ENCODE data around the gene ROPN1L. TPM values are rescaled to one million over a fixed set of nuclear protein-coding genes. Genes with fewer than 3 reads are reported as not detected.
A peak's percentile ranks its signal among the peaks of the same experiment; 100 is the strongest.

Gene ROPN1L
- total and polyA plus RNA-seq, 2 donors from 2014 or later: 1.4 to 1.7 TPM

- no peak overlapping the region for H3K9ac ChIP-seq (ENCODE audit: low read length in 3 of 3)
- no peaks in the 10 kb centered on the region for H3K36me3 ChIP-seq (ENCODE audit: control insufficient read depth in 2 of 3, insufficient read depth in 3 of 3, low read length in 3 of 3)
- H3K9me3 ChIP-seq (ENCODE audit: control insufficient read depth in 2 of 3, insufficient read depth in 1 of 3, low read length in 3 of 3): no peaks in the 10 kb centered on the region
- H3K4me3 ChIP-seq (ENCODE audit: low read length in 3 of 3): no peak overlapping the region
- no peak for FAIRE-seq
- no peak for TF ChIP-seq CTCF (IDR thresholded peaks at IDR 0.05; ENCODE audit: borderline replicate concordance, extremely low read depth, insufficient read depth)
- intact Hi-C loops (cut with DNase I): loop anchor here (5.0 kb wide), 1 partner anchor 170 kb away; no protein-coding TSS in a partner anchor
- H3K27ac ChIP-seq (ENCODE audit: low read depth in 2 of 2, low read length in 2 of 2): no peak overlapping the region
- H3K4me1 ChIP-seq (ENCODE audit: control insufficient read depth in 2 of 3, insufficient read depth in 2 of 3, low read depth in 1 of 3, low read length in 3 of 3): peaks cover 0 to 14% (median 6%) of the 10 kb centered on the region in 3 donors
- DNase-seq: no peak
- H3K27me3 ChIP-seq (ENCODE audit: control insufficient read depth, insufficient read depth, low read length): no peaks in the 10 kb centered on the region
Measured at GRCh38 chr5:10456583-10457420, 15.1 kb downstream of the ROPN1L start.

- peak overlapping the region in 1 of 2 donors; percentile 34 for H3K27ac ChIP-seq (ENCODE audit: low read depth in 2 of 2, low read length in 2 of 2)
- no peak for FAIRE-seq
Measured at GRCh38 chr5:10457682-10458574, 16.2 kb downstream of the ROPN1L start.

More at GRCh38 chr5:10457682-10458574, 16.2 kb downstream of the ROPN1L start:
- Histone ChIP-seq H3K4me3 (ENCODE audit: low read length in 3 of 3) (no peak overlapping the region), H3K36me3 (ENCODE audit: control insufficient read depth in 2 of 3, insufficient read depth in 3 of 3, low read length in 3 of 3) (no peaks in the 10 kb centered on the region), H3K27me3 (ENCODE audit: control insufficient read depth, insufficient read depth, low read length) (no peaks in the 10 kb centered on the region), H3K9ac (ENCODE audit: low read length in 3 of 3) (no peak overlapping the region), H3K4me1 (ENCODE audit: control insufficient read depth in 2 of 3, insufficient read depth in 2 of 3, low read depth in 1 of 3, low read length in 3 of 3) (peaks cover 0 to 12% (median 4%) of the 10 kb centered on the region in 3 donors), H3K9me3 (ENCODE audit: control insufficient read depth in 2 of 3, insufficient read depth in 1 of 3, low read length in 3 of 3) (no peaks in the 10 kb centered on the region)
- DNase-seq: no peak
- intact Hi-C loops (cut with DNase I): loop anchor here (5.0 kb wide), 1 partner anchor 169 kb away; no protein-coding TSS in a partner anchor
- no peak for TF ChIP-seq CTCF (IDR thresholded peaks at IDR 0.05; ENCODE audit: borderline replicate concordance, extremely low read depth, insufficient read depth)
